ENCODE data around the gene ZNF384.

Gene ZNF384

DNA sequence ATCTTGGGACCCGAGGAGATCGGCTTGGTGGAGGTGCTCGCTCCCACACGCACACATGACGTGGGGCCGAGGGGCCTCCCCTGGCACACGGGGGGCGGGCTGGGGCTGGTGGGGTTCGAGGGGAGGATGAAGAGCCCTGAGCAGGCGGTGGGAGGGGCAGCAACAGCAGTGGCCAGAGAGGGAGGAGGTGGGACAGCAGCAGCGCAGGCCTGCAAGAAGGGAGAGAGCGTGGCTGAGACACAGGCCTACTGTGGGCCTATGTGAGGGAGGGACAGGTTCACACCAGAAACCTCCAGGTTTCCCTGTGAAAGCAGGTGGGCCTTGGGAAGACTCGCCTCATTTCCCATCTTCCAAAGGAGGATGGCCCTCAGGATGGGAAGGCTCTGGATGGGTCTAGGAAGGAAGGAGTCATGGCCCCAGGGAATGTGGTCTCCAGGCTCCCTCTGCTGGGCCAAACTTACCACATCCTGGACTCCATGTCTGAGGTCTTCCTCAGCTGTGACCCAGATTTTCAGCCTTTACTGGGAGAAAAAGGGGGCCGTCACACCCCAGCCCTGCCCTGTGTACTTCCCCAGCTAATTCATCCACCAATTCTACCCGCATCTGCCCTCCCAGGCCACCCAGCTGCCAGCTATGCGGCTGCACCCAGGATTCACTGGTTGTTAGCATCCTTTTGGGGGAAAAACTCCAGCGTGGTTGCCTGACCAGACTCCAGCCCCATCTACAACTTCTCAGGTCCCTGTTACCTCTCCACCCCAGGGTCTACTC, 8.6 kb upstream of the ZNF384 start:
- TF ChIP-seq, protein P1, sequence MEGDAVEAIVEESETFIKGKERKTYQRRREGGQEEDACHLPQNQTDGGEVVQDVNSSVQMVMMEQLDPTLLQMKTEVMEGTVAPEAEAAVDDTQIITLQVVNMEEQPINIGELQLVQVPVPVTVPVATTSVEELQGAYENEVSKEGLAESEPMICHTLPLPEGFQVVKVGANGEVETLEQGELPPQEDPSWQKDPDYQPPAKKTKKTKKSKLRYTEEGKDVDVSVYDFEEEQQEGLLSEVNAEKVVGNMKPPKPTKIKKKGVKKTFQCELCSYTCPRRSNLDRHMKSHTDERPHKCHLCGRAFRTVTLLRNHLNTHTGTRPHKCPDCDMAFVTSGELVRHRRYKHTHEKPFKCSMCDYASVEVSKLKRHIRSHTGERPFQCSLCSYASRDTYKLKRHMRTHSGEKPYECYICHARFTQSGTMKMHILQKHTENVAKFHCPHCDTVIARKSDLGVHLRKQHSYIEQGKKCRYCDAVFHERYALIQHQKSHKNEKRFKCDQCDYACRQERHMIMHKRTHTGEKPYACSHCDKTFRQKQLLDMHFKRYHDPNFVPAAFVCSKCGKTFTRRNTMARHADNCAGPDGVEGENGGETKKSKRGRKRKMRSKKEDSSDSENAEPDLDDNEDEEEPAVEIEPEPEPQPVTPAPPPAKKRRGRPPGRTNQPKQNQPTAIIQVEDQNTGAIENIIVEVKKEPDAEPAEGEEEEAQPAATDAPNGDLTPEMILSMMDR (IDR thresholded peaks at IDR 0.05; ENCODE audit: low read depth, low read length): peak; percentile 63
- no peak overlapping the region for H3K4me3 ChIP-seq (ENCODE audit: low read depth, low read length)

DNA sequence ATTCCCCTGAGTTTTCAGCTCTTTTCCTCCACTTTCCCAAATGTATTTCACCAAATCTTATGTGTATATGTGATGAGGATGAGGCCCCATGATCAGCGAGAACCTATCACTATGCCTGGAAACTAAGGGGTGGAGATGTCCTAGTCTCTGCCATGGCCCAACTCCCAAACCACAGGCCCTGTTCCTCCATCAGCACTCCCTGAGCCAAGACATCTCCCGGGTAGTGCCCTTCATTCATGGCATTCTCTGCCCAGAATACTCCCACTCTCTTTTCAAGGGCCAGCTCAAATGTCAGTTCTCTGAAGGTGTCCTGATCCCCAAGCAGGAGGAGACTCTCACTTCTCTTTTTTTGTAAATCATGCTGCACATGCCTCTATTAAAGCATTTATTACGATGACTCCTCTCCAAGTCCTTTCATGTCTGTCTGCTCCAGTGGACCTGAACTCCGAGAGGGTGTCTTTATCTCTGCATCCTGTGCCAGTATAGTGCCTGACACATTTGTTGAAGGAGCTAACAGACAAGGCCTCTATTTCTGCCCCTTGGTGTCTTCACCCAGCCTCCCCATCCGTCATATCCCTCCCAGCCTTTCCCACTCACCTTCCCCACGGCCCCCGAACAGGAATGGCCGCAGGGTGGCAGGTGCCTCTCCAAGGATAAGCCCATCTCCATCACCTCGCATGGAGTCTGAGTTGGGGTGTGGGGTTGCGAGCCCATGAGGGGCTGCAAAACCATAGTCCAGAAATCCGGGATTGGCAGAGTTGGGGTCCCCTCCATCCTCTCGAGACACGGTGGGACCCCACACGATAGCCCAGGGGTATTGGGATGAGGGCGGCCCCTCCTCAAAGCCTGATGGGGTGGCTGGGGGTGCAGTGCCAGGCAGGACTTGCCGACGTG, 7.8 kb upstream of the ZNF384 start:
- no peak overlapping the region for H3K4me3 ChIP-seq (ENCODE audit: low read depth, low read length)
- TF ChIP-seq, protein P1 (IDR thresholded peaks at IDR 0.05; ENCODE audit: low read depth, low read length): no peak

DNA sequence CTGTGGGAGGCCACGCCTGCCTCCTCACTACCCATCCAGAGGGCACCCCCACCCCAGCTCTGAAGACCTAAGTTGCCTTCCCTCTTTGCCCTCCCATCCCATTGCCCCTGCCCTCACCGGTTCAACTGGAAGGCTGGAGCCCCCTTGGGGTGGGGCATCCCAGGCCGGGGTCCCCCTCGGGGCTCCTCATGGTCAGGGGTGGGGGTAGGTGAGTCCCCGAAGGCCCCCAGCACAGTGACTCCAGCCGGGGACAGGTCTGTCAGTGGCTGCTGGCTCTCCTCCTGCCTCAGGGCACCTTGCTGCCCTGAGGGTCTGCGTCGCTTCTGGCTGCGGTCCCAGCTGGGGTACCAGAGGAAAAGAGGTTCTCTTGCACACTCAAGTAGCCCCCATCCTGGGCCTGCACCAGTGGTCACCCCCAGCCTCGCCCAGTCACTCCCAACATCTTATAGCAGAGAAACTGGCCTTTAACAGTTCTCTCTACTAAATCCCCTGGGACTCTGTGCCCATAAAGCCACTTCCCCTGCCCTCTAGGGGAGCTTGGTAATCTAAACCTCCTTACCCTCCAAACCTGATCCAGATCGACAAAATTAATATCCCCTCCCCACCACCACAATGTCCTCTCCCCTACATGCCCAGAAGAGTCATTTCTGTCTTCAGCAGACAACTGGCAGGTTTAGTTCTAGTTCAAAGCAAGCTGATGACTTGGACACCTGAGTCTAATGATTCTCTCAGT, 6.3 kb upstream of the ZNF384 start:
- TF ChIP-seq, protein P1 (IDR thresholded peaks at IDR 0.05; ENCODE audit: low read depth, low read length): no peak
- H3K4me3 ChIP-seq (ENCODE audit: low read depth, low read length): no peak overlapping the region

DNA sequence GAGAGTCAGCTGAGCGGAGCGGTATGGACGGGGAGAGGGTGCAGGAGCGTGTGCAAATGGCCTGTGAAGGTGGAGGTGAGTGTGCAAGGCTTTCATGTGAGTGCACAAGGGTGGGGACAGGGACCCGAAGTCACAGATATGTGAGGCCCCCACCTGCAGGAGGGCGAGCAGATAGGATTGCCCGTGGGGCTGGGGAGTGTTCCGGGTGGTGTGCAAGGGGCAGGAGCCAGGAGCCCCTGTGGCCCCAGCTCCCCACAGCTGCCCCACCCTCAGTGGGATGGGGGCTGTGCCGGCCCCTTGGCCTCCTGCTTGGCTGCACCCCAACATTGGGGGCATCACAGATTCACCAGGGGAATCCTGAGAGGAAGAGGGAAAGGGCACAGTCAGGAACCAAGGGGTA, 5.5 kb upstream of the ZNF384 start:
- TF ChIP-seq, protein P1 (IDR thresholded peaks at IDR 0.05; ENCODE audit: low read depth, low read length): no peak
- H3K4me3 ChIP-seq (ENCODE audit: low read depth, low read length): no peak overlapping the region

DNA sequence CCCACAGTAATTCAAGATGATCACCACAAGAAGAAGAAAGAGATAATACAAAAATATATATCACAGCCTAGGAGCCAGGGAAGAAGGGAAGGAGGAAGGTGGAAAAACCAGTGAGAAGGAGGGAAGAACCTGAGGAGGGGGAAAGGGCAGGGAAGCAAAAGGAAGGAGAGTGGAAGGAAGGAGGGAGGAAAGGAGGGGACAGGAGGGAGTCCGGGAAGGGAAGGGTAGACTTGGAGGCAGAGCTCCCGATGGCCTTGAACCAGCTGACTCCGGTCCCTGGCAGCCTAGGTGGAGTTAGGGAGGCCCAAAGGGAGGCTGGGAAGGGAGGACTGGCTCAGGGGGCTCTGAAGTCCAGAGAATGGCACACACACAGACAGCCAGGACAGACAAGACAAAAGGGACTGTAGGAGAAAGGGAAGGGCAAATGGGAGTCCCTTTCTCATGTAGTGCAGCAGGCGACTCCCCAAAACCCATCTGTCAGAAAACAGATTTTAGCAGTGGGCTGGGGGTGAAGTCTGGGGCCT, 4.7 kb upstream of the ZNF384 start:
- no peak overlapping the region for H3K4me3 ChIP-seq (ENCODE audit: low read depth, low read length)
- TF ChIP-seq, protein P1 (IDR thresholded peaks at IDR 0.05; ENCODE audit: low read depth, low read length): no peak

DNA sequence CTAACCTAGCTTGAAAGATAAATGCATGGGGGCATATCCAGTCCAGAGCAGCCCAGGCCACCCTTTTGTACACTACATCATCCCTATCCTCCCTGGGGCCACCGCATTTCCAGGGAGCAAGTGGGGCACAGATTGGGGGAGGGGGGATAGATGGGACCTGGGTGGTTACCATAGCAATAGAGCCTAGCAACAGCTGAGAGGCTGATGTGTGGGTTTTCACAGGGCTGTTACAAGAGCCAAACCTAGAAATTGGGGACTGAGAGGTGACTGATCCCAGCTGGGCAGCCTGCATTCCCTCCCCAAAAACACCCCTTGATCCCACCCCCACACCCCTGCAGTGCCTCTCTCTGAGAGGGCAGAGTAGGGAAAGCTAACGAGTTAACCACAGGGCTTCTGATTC, 3.7 kb upstream of the ZNF384 start:
- TF ChIP-seq, protein P1 (IDR thresholded peaks at IDR 0.05; ENCODE audit: low read depth, low read length): no peak
- no peak overlapping the region for H3K4me3 ChIP-seq (ENCODE audit: low read depth, low read length)
